Heart right ventricle (tissue), 16 donors: Measurements from ENCODE around the gene USP6NL. TPM values are rescaled to one million over a fixed set of nuclear protein-coding genes. Genes with fewer than 3 reads are reported as not detected.

Source experiments
- ATAC-seq, 8 donors: fragments of 200-7000 bp; cut with Tn5 transposase; one replicate each; pipeline ENCODE4 v1.9.1; 2020; ENCODE audit warnings: mild to moderate bottlenecking in 8 of 8, moderate library complexity in 8 of 8, moderate number of reproducible peaks in 1 of 8
- DNase-seq, 2 donors: peaks; one replicate each; pipeline ENCODE4 v3.0.0-alpha.2; 2020
- H3K27ac ChIP-seq, 10 donors: fragments of 200-600 bp; sonication (generic) in 2 of 10; one replicate each; pipeline versions ENCODE4 v1.5.0 to v1.8.0; 2020 to 2022; ENCODE audit warnings: mild to moderate bottlenecking in 3 of 10
- H3K27me3 ChIP-seq, 7 donors: fragments of 200-600 bp; one replicate each; pipeline ENCODE4 v1.8.0; 2021 to 2022; ENCODE audit warnings: mild to moderate bottlenecking in 2 of 7
- H3K36me3 ChIP-seq, 9 donors: fragments of 200-600 bp; sonication (generic) in 1 of 9; one replicate each; pipeline versions ENCODE4 v1.5.0 to v1.8.0; 2020 to 2022; ENCODE audit warnings: mild to moderate bottlenecking in 2 of 9
- H3K4me1 ChIP-seq, 9 donors: fragments of 200-600 bp; sonication (generic) in 1 of 9; one replicate each; pipeline versions ENCODE4 v1.5.0 to v1.8.0; 2020 to 2022; ENCODE audit warnings: mild to moderate bottlenecking in 4 of 9
- H3K4me3 ChIP-seq, 10 donors: fragments of 200-600 bp; sonication (generic) in 2 of 10; one replicate each; pipeline versions ENCODE4 v1.5.0 to v1.8.0; 2020 to 2022; ENCODE audit warnings: mild to moderate bottlenecking in 7 of 10, moderate library complexity in 2 of 10
- H3K9me3 ChIP-seq, 11 donors: fragments of 200-600 bp in 10 of 11; sonication (generic) in 2 of 11; one replicate each; pipeline versions ENCODE4 v1.5.0 to v1.8.0; 2013 to 2022; ENCODE audit warnings: mild to moderate bottlenecking in 2 of 11, control low read depth in 1 of 11, moderate library complexity in 1 of 11
- CTCF ChIP-seq, 9 donors: fragments of 200-600 bp; sonication (generic) in 2 of 9; IDR thresholded peaks; one replicate each; pipeline versions ENCODE4 v1.5.0 to v1.8.0; 2021 to 2022; ENCODE audit warnings: antibody characterized with exemption in 9 of 9, mild to moderate bottlenecking in 5 of 9, moderate library complexity in 1 of 9
- WGBS, 2 donors: extraction: QIAGEN DNeasy Blood & Tissue Kit; methylation state at CpG; one replicate each; pipeline ENCODE4 v1.1.7; 2013; ENCODE audit warnings: inconsistent platforms in 1 of 2; 5-methylcytosine and 5-hydroxymethylcytosine counted together
- intact Hi-C, 10 donors: fragments of 100-400 bp; cut with DNase I; formaldehyde crosslinking; loops; one replicate each; pipeline versions ENCODE4 v1.11.1 to v1.14.2; 2022
- long read RNA-seq, 3 donors: library from polyadenylated mRNA; unstranded; transcript quantifications; one replicate each; pipeline ENCODE4 v2.0.0, GENCODE V29; 2020 to 2021
- polyA plus RNA-seq, 2 donors: library from polyadenylated mRNA; stranded (reverse); fragments of 200-250 nt; gene quantifications; one replicate each; pipeline ENCODE4 v1.2.3, GENCODE V29; 2013
- total RNA-seq, 10 donors: library from RNA; stranded (reverse); fragmentation: NEBNext Ultra II Directional in 3 of 10; extraction: Animal tissue kit (Norgen Biotek cat#: 25700) in 3 of 10; gene quantifications; one replicate each; pipeline versions ENCODE4 v1.2.1 to v1.2.4, GENCODE V29; 2021 to 2023
- donor health status: Arrhythmogenic right ventricular cardiomyopathy.
- donor health status: ischemic (EF 13 %, LVEDD 7.1; RV severe dilation, severe dysfunction).
- donor health status: healthy with polysubstance abuse.
- donor health status: DM: no; HTN: yes; CAD: no.
- donor health status: DM: no; HTN: no; CAD: no.
- donor health status: ischemic (EF 25% LVEDD 6.9; RV normal size, moderate dysfunction).
- donor health status: ischemic (EF 25% LVEDD 5.7; RV mildly dilated, moderate dysfunction).
- donor health status: healthy.
- donor health status: DM: yes; HTN: yes; CAD: no.
- donor health status: Ischemic cardiomyopathy.
- donor health status: ischemic (EF 35%, LVEDD 5.7; RV mildly dilated, moderate dysfunction).
- donor health status: nonischemic (EF 11% LVEDD 7.7; RV severe dilation, severe dysfunction).
- donor health status: DM: yes; HTN: yes; CAD: no.
- donor health status: PGD.
- donor health status: ischemic (EF 29% LVEDD 5.4; RV normal size, mild dysfunction).
- donor health status: nonischemic (EF 23%, LVEDD 6.1; RV moderate dilation, normal function).

The USP6NL gene
- 10 to 100 TPM in 2 of 10 donors, 1 to 10 TPM in 8; 5.7 to 11.1 (median 8.9) TPM for total RNA-seq
- polyA plus RNA-seq, result 1 to 10 TPM; 1.8 to 4.1 TPM
- long read RNA-seq, donor 1, full-length matches to known transcripts, result 2 of 8 reads
- long read RNA-seq, donor 1, partial matches to known transcripts, result 0 of 8 reads
- long read RNA-seq, donor 1, other reads (novel, unspliced or antisense), result 6 of 8 reads
- long read RNA-seq, donor 2, full-length matches to known transcripts, result 1 of 4 reads
- long read RNA-seq, donor 2, partial matches to known transcripts, result 0 of 4 reads
- long read RNA-seq, donor 2, other reads (novel, unspliced or antisense), result 3 of 4 reads
- long read RNA-seq, donor 3, full-length matches to known transcripts, result 3 of 6 reads
- long read RNA-seq, donor 3, partial matches to known transcripts, result 1 of 6 reads
- long read RNA-seq, donor 3, other reads (novel, unspliced or antisense), result 2 of 6 reads

DNA sequence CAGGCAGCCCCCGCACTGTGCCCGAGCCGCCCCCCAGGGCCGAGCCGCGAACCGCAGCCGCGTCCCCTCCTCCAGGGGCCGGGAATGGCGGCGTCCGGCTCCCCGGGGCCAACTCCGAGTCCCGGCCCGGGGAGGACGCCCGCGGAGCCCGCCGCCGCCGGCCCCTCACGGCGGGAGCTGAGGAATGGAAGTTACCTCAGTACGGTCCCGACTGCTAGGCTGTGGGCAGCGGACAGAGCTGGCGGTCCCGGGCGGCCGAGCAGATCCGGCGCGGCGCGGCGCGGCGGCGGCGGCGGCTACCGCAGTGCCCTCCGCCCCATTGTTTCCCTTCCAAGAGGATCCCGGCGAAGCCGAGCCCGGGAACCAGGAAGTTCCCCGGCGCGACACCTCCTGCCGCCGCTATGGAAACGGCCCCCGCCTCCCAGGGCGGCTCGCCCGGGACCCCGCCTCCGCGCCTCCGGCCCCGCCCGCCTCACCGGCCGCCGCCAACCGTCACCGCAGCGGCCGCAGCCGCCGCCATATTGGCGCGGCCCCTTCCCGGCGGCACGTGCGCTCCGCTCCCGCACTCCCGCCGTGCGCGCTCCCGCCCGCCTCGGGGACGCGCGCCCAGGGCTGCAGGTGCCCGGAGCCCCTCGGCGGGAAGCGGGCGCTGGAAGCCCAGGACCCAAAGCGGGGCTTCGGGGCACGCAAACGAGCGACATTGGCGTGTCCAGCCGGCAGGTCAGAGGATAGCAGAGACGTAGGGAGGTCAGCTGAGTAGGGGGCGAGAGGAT, at the start of gene USP6NL:
Gene USP6NL, minus strand, starts transcription at position 403 of the 773 bp plus-strand sequence. CDS start 14,016 bp downstream, outside the sequence.
- peaks cover 0 to under 1% (median 0%) of the 10 kb centered on the region in 11 donors for H3K9me3 ChIP-seq
- peak within 1 kb of the TSS; percentile 72 to 96 (median 84) for H3K4me3 ChIP-seq
- peaks cover 4 to 27% (median 19%) of the 10 kb centered on the region in 9 donors for H3K4me1 ChIP-seq
- no peak for TF ChIP-seq CTCF (IDR thresholded peaks at IDR 0.05)
- 0 to 1% methylated on average over 87 to 107 of the region's 107 CpGs for WGBS, 2 donors
- no peaks in the 10 kb centered on the region for H3K27me3 ChIP-seq
- ATAC-seq (peak; percentile 94 to 98 (median 97)), DNase-seq (peak; percentile 89 to 93)
- H3K27ac ChIP-seq, result peak within 1 kb of the TSS; percentile 73 to 94 (median 92)
- intact Hi-C loops, result loop anchor here in 7 of 10 donors (2.0 to 10.0 kb wide), 10 partner anchors 71 to 131 kb away; partner anchors contain the start of gene ECHDC3 (in 1 of the 7)
- H3K36me3 ChIP-seq, result no peaks in the 10 kb centered on the region

DNA sequence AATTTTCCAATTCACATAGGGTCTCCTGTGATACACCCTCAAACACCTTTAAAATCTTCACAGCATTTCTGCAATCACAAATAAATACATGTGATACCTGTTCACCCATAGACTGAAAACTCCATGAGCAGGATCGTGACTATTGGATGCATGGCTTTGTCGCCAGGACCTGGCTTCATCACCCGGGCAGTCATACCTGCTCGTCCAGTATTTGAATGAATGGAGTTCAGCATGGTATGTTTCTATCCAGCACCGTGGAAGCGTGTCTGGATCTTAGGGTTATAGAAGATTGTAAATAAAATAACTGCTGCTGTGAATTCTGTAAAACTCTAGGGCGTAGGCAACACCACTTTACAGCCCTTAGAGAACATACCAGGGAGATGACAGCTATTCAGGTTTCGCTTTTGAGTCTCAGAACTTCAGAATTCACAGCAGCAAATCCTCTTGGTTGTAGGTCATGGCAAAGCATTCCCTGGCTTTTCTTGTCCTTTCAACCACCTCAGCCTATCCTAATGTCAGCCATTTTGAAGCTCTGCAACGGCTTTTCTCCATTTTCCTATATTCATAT, 47.4 kb upstream of the USP6NL start:
- intact Hi-C loops, result no loop called here
- no peak for ATAC-seq
- TF ChIP-seq CTCF (IDR thresholded peaks at IDR 0.05), result no peak
- no peaks in the 10 kb centered on the region for H3K36me3 ChIP-seq
- WGBS, 2 donors, result 93 to 94% methylated on average over 9 of the region's 9 CpGs
- H3K4me3 ChIP-seq, result no peak overlapping the region
- peaks cover 0 to 4% (median 0%) of the 10 kb centered on the region in 9 donors for H3K4me1 ChIP-seq
- no peak for DNase-seq
- H3K27ac ChIP-seq, result no peak overlapping the region
- H3K27me3 ChIP-seq, result peaks cover 0 to 6% (median 0%) of the 10 kb centered on the region in 7 donors
- H3K9me3 ChIP-seq, result no peaks in the 10 kb centered on the region

- H3K9me3 ChIP-seq, result no peaks in the 10 kb centered on the region
- H3K27me3 ChIP-seq, result peaks cover 0 to 5% (median 0%) of the 10 kb centered on the region in 7 donors
- ATAC-seq (no peak), DNase-seq (no peak)
- H3K36me3 ChIP-seq, result no peaks in the 10 kb centered on the region
- H3K4me1 ChIP-seq, result no peaks in the 10 kb centered on the region
- H3K27ac ChIP-seq, result no peak overlapping the region
- no peak overlapping the region for H3K4me3 ChIP-seq
- no peak for TF ChIP-seq CTCF (IDR thresholded peaks at IDR 0.05)
- intact Hi-C loops, result no loop called here
- WGBS, 2 donors, result 73 to 83% methylated on average over 2 of the region's 2 CpGs
Measured at GRCh38 chr10:11655836-11656235, 44.4 kb upstream of the USP6NL start.

- Histone ChIP-seq H3K27ac (no peak overlapping the region), H3K36me3 (no peaks in the 10 kb centered on the region), H3K4me3 (no peak overlapping the region), H3K4me1 (no peaks in the 10 kb centered on the region), H3K27me3 (peaks cover 0 to 5% (median 0%) of the 10 kb centered on the region in 7 donors), H3K9me3 (no peaks in the 10 kb centered on the region)
- TF ChIP-seq CTCF (IDR thresholded peaks at IDR 0.05), result no peak
- intact Hi-C loops, result no loop called here
- 92% methylated on average over 9 of the region's 9 CpGs for WGBS, 2 donors
- ATAC-seq, result no peak
- no peak for DNase-seq
Measured at GRCh38 chr10:11654659-11655058, 43.2 kb upstream of the USP6NL start.
